Peyer's patch (tissue), 4 donors: ENCODE data around the gene CACNG4. TPM values are rescaled to one million over a fixed set of nuclear protein-coding genes. Genes with fewer than 3 reads are reported as not detected.

ENCODE experiments used
- DNase-seq, 3 donors: peaks; one replicate each; pipeline ENCODE4 v3.0.0-alpha.2; 2017 to 2019
- H3K27ac ChIP-seq, 4 donors: fragments of 200-600 bp; sonication (generic); one replicate each; pipeline ENCODE4 v1.5.1; 2016 to 2019
- H3K27me3 ChIP-seq, 2 donors: fragments of 200-600 bp; sonication (generic); one replicate each; pipeline ENCODE4 v1.5.1; 2019
- H3K36me3 ChIP-seq, 3 donors: fragments of 200-600 bp; sonication (generic); one replicate each; pipeline ENCODE4 v1.5.1; 2016 to 2019
- H3K4me1 ChIP-seq, 4 donors: fragments of 200-600 bp; sonication (generic); one replicate each; pipeline ENCODE4 v1.5.1; 2016 to 2019
- H3K4me3 ChIP-seq, 4 donors: fragments of 200-600 bp; sonication (generic); 1 replicate in 3 of 4; 2 replicates in 1 of 4; pipeline ENCODE4 v1.5.1; 2016 to 2019; ENCODE audit warnings: mild to moderate bottlenecking in 1 of 4
- H3K9me3 ChIP-seq, 4 donors: fragments of 200-600 bp; sonication (generic); one replicate each; pipeline ENCODE4 v1.5.1; 2016 to 2019; ENCODE audit warnings: mild to moderate bottlenecking in 1 of 4
- CTCF ChIP-seq, 6 experiments: fragments of 450-650 bp in 4 of 6; fragments of 200-600 bp in 2 of 6; sonication (generic) in 1 of 6; IDR thresholded peaks; one replicate each; pipeline ENCODE4 v1.5.1; 2017 to 2019; ENCODE audit warnings: antibody characterized with exemption in 6 of 6, mild to moderate bottlenecking in 3 of 6, moderate library complexity in 1 of 6
- POLR2A ChIP-seq, 2 donors: fragments of 450-650 bp; IDR thresholded peaks; one replicate each; pipeline ENCODE4 v1.5.1; 2017; ENCODE audit warnings: antibody characterized with exemption in 2 of 2, mild to moderate bottlenecking in 2 of 2, moderate library complexity in 2 of 2
- total RNA-seq, 4 donors: library from RNA; depleted of rRNA; stranded (reverse); fragments of >200 nt; gene quantifications; one replicate each; pipeline ENCODE4 v1.1.0, GENCODE V29; 2016

The CACNG4 gene
- total RNA-seq, 4 donors from 2014 or later: 0.40 TPM; not detected in 3

GRCh38 chr17:67024736-67025135, 60.2 kb downstream of the CACNG4 start:
- no peaks in the 10 kb centered on the region for H3K36me3 ChIP-seq
- no peaks in the 10 kb centered on the region for H3K27me3 ChIP-seq
- H3K4me1 ChIP-seq: peaks cover 0 to 7% (median 0%) of the 10 kb centered on the region in 4 donors
- no peak for DNase-seq
- H3K4me3 ChIP-seq: no peak overlapping the region
- H3K27ac ChIP-seq: no peak overlapping the region
- TF ChIP-seq POLR2A (IDR thresholded peaks at IDR 0.05) (no peak), CTCF (IDR thresholded peaks at IDR 0.05) (no peak)
- H3K9me3 ChIP-seq: no peaks in the 10 kb centered on the region

DNA sequence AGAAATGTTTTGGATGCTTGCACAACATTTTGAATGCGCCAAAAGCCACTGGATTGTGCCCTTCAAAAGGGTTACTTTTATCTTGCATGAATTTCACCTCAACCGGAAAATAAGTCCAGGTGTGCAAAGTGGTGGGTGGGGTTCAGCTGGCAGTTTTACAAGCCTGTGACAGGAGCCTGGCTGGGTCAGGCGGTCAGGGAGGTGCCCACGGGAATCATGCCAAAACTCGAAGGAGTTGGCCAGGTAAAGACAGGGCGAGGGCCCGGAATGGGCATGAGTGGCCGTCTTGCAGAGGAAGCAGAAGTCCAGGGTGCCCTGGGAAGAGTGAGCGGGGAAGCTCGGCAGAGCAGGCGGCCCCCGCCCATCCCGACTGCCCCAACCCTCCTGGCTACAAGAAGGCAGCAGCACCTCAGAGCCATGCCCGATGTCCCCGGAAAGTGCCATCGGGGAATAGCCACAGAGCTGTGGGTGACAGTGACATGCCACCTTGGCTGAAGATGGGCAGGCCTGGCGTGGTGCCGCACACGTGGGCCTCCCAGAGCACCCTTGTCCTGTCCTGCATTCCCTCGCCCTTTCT, 60.8 kb downstream of the CACNG4 start:
- Histone ChIP-seq H3K4me1 (peaks cover 0 to 7% (median 0%) of the 10 kb centered on the region in 4 donors), H3K36me3 (no peaks in the 10 kb centered on the region), H3K27me3 (no peaks in the 10 kb centered on the region), H3K4me3 (no peak overlapping the region), H3K27ac (no peak overlapping the region), H3K9me3 (no peaks in the 10 kb centered on the region)
- peak in 2 of 3 donors; percentile 57 to 74 for DNase-seq
- TF ChIP-seq POLR2A (IDR thresholded peaks at IDR 0.05) (no peak), CTCF (IDR thresholded peaks at IDR 0.05) (no peak)

- no peaks in the 10 kb centered on the region for H3K9me3 ChIP-seq
- no peaks in the 10 kb centered on the region for H3K36me3 ChIP-seq
- H3K4me3 ChIP-seq: no peak overlapping the region
- H3K27me3 ChIP-seq: no peaks in the 10 kb centered on the region
- TF ChIP-seq POLR2A (IDR thresholded peaks at IDR 0.05) (no peak), CTCF (IDR thresholded peaks at IDR 0.05) (no peak)
- peaks cover 0 to 7% (median 0%) of the 10 kb centered on the region in 4 donors for H3K4me1 ChIP-seq
- DNase-seq: no peak
- H3K27ac ChIP-seq: no peak overlapping the region
These were observed 61.8 kb downstream of the CACNG4 start for GRCh38 chr17:67026341-67026740.

GRCh38 chr17:67027031-67027628, 62.6 kb downstream of the CACNG4 start:
- Histone ChIP-seq H3K9me3 (no peaks in the 10 kb centered on the region), H3K4me3 (no peak overlapping the region), H3K27ac (no peak overlapping the region), H3K36me3 (no peaks in the 10 kb centered on the region), H3K27me3 (no peaks in the 10 kb centered on the region), H3K4me1 (peaks cover 0 to 7% (median 0%) of the 10 kb centered on the region in 4 donors)
- TF ChIP-seq POLR2A (IDR thresholded peaks at IDR 0.05): no peak
- no peak for TF ChIP-seq CTCF (IDR thresholded peaks at IDR 0.05)
- no peak for DNase-seq

DNA sequence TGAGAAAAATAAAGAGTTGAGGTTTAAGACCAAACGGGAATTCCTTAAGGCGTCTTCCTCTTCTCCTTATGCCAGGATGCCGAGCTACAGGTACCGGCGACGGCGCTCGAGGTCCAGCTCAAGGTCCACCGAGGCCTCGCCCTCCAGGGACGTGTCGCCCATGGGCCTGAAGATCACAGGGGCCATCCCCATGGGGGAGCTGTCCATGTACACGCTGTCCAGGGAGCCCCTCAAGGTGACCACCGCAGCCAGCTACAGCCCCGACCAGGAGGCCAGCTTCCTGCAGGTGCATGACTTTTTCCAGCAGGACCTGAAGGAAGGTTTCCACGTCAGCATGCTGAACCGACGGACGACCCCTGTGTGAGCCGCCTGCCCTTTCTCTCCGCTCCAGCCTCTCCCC, 66.1 kb downstream of the CACNG4 start:
- TF ChIP-seq CTCF (IDR thresholded peaks at IDR 0.05): no peak
- no peak for TF ChIP-seq POLR2A (IDR thresholded peaks at IDR 0.05)
- no peaks in the 10 kb centered on the region for H3K36me3 ChIP-seq

More for the DNA sequence above, 66.1 kb downstream of the CACNG4 start:
- Histone ChIP-seq H3K27me3 (no peaks in the 10 kb centered on the region), H3K27ac (no peak overlapping the region), H3K4me3 (no peak overlapping the region), H3K9me3 (no peaks in the 10 kb centered on the region), H3K4me1 (peaks cover 0 to 2% (median 0%) of the 10 kb centered on the region in 4 donors)
- DNase-seq: no peak
